ENCODE data around the gene CUX1. TPM values are rescaled to one million over a fixed set of nuclear protein-coding genes. Genes with fewer than 3 reads are reported as not detected.

Gene CUX1
- total RNA-seq, 1 experiment from 2014 or later: 54.8 TPM

GRCh38 chr7:102104245-102104644 lies 286.8 kb downstream of the CUX1 start:
- no peak overlapping the region for H3K4me3 Mint-ChIP-seq (ENCODE audit: low read depth, unreplicated experiment)
- H3K36me3 Mint-ChIP-seq (ENCODE audit: insufficient read depth, unreplicated experiment): peaks cover 15% of the 10 kb centered on the region
- TF ChIP-seq CTCF (IDR thresholded peaks at IDR 0.05; ENCODE audit: unreplicated experiment): no peak
- H3K9me3 Mint-ChIP-seq (ENCODE audit: low read depth, unreplicated experiment): no peaks in the 10 kb centered on the region
- no peak for DNase-seq
- no peaks in the 10 kb centered on the region for H3K27me3 Mint-ChIP-seq (ENCODE audit: unreplicated experiment)
- H3K4me1 Mint-ChIP-seq (ENCODE audit: low read depth, unreplicated experiment): no peaks in the 10 kb centered on the region
- CTCF ChIA-PET: interaction anchor here (0.7 kb wide), 1 partner anchor 55 kb away, joined by 3 read pairs; no protein-coding TSS in a partner anchor
- no peak overlapping the region for H3K27ac Mint-ChIP-seq (ENCODE audit: unreplicated experiment)
- intact Hi-C loops (cut with micrococcal nuclease; ENCODE audit: unreplicated experiment): no loop called here
- no TSS peak for BruUV-seq (replicated peaks)

- Mint-ChIP-seq H3K27ac (ENCODE audit: unreplicated experiment) (no peak overlapping the region), H3K4me1 (ENCODE audit: low read depth, unreplicated experiment) (no peaks in the 10 kb centered on the region), H3K27me3 (ENCODE audit: unreplicated experiment) (no peaks in the 10 kb centered on the region), H3K4me3 (ENCODE audit: low read depth, unreplicated experiment) (no peak overlapping the region), H3K36me3 (ENCODE audit: insufficient read depth, unreplicated experiment) (peaks cover 15% of the 10 kb centered on the region), H3K9me3 (ENCODE audit: low read depth, unreplicated experiment) (no peaks in the 10 kb centered on the region)
- CTCF ChIA-PET: interaction anchor here (0.6 kb wide), 1 partner anchor 512 kb away, joined by 3 read pairs; no protein-coding TSS in a partner anchor
- no TSS peak for BruUV-seq (replicated peaks)
- intact Hi-C loops (cut with micrococcal nuclease; ENCODE audit: unreplicated experiment): no loop called here
- no peak for DNase-seq
- TF ChIP-seq CTCF (IDR thresholded peaks at IDR 0.05; ENCODE audit: unreplicated experiment): no peak
Observed at GRCh38 chr7:102106625-102107024, 289.2 kb downstream of the CUX1 start.

- Mint-ChIP-seq H3K36me3 (ENCODE audit: insufficient read depth, unreplicated experiment) (peaks cover 15% of the 10 kb centered on the region), H3K9me3 (ENCODE audit: low read depth, unreplicated experiment) (no peaks in the 10 kb centered on the region), H3K4me3 (ENCODE audit: low read depth, unreplicated experiment) (no peak overlapping the region), H3K4me1 (ENCODE audit: low read depth, unreplicated experiment) (no peaks in the 10 kb centered on the region), H3K27me3 (ENCODE audit: unreplicated experiment) (no peaks in the 10 kb centered on the region), H3K27ac (ENCODE audit: unreplicated experiment) (no peak overlapping the region)
- BruUV-seq (replicated peaks): no TSS peak
- CTCF ChIA-PET: interaction anchor here (0.6 kb wide), 1 partner anchor 513 kb away, joined by 3 read pairs; no protein-coding TSS in a partner anchor
- intact Hi-C loops (cut with micrococcal nuclease; ENCODE audit: unreplicated experiment): no loop called here
- no peak for TF ChIP-seq CTCF (IDR thresholded peaks at IDR 0.05; ENCODE audit: unreplicated experiment)
- DNase-seq: no peak
Observed at GRCh38 chr7:102107474-102108104, 290.2 kb downstream of the CUX1 start.

GRCh38 chr7:102111061-102112041 lies 293.9 kb downstream of the CUX1 start:
- Mint-ChIP-seq H3K27me3 (ENCODE audit: unreplicated experiment) (no peaks in the 10 kb centered on the region), H3K27ac (ENCODE audit: unreplicated experiment) (no peak overlapping the region), H3K9me3 (ENCODE audit: low read depth, unreplicated experiment) (no peaks in the 10 kb centered on the region), H3K4me3 (ENCODE audit: low read depth, unreplicated experiment) (no peak overlapping the region), H3K4me1 (ENCODE audit: low read depth, unreplicated experiment) (no peaks in the 10 kb centered on the region), H3K36me3 (ENCODE audit: insufficient read depth, unreplicated experiment) (peaks cover 5% of the 10 kb centered on the region)
- DNase-seq: no peak
- BruUV-seq (replicated peaks): no TSS peak
- TF ChIP-seq CTCF (IDR thresholded peaks at IDR 0.05; ENCODE audit: unreplicated experiment): no peak
- intact Hi-C loops (cut with micrococcal nuclease; ENCODE audit: unreplicated experiment): no loop called here
- CTCF ChIA-PET: no interaction called here
